ENCODE data around the gene HMG20A. TPM values are rescaled to one million over a fixed set of nuclear protein-coding genes. Genes with fewer than 3 reads are reported as not detected.

HMG20A gene
- total RNA-seq, 4 donors from 2014 or later: 20.7 to 42.2 (median 31.2) TPM

GRCh38 chr15:77500989-77501388 is 80.3 kb downstream of the HMG20A start:
- 83% methylated on average over 2 of the region's 2 CpGs for WGBS
- no peak overlapping the region for H3K27ac ChIP-seq (replicated peaks in 1 of 4)
- no peak overlapping the region for H3K4me3 ChIP-seq
- H3K4me1 ChIP-seq: peaks cover 42 to 55% (median 47%) of the 10 kb centered on the region in 4 donors
- TF ChIP-seq CTCF (IDR thresholded peaks at IDR 0.05) (no peak), POLR2A (IDR thresholded peaks at IDR 0.05; ENCODE audit: low read depth) (no peak), EP300 (IDR thresholded peaks at IDR 0.05) (no peak), POLR2AphosphoS5 (IDR thresholded peaks at IDR 0.05) (no peak)
- H3K36me3 ChIP-seq: no peaks in the 10 kb centered on the region
- intact Hi-C loops (cut with DNase I): loop anchor here (10.0 kb wide), 1 partner anchor 566 kb away; the partner anchor contains the start of gene RCN2
- H3K27me3 ChIP-seq: no peaks in the 10 kb centered on the region
- no peaks in the 10 kb centered on the region for H3K9me3 ChIP-seq
- no peak for DNase-seq (ENCODE audit: extremely low spot score)

GRCh38 chr15:77502379-77503095 is 81.8 kb downstream of the HMG20A start:
- Histone ChIP-seq H3K27ac (replicated peaks in 1 of 4) (no peak overlapping the region), H3K36me3 (no peaks in the 10 kb centered on the region), H3K27me3 (no peaks in the 10 kb centered on the region), H3K9me3 (no peaks in the 10 kb centered on the region), H3K4me3 (no peak overlapping the region), H3K4me1 (peaks cover 42 to 55% (median 47%) of the 10 kb centered on the region in 4 donors)
- DNase-seq (ENCODE audit: extremely low spot score): no peak
- TF ChIP-seq CTCF (IDR thresholded peaks at IDR 0.05): no peak
- no peak for TF ChIP-seq POLR2A (IDR thresholded peaks at IDR 0.05; ENCODE audit: low read depth)
- intact Hi-C loops (cut with DNase I): loop anchor here (10.0 kb wide), 1 partner anchor 568 kb away; the partner anchor contains the start of gene RCN2
- WGBS: 98% methylated on average over 7 of the region's 7 CpGs

- Histone ChIP-seq H3K4me1 (peaks cover 42 to 55% (median 47%) of the 10 kb centered on the region in 4 donors), H3K9me3 (no peaks in the 10 kb centered on the region), H3K4me3 (no peak overlapping the region), H3K27me3 (no peaks in the 10 kb centered on the region), H3K27ac (replicated peaks in 1 of 4) (no peak overlapping the region), H3K36me3 (no peaks in the 10 kb centered on the region)
- intact Hi-C loops (cut with DNase I): loop anchor here (10.0 kb wide), 1 partner anchor 568 kb away; the partner anchor contains the start of gene RCN2
- no peak for TF ChIP-seq EP300 (IDR thresholded peaks at IDR 0.05)
- TF ChIP-seq CTCF (IDR thresholded peaks at IDR 0.05): no peak
- no peak for TF ChIP-seq POLR2AphosphoS5 (IDR thresholded peaks at IDR 0.05)
- no peak for TF ChIP-seq POLR2A (IDR thresholded peaks at IDR 0.05; ENCODE audit: low read depth)
- DNase-seq (ENCODE audit: extremely low spot score): no peak
These were observed 82.6 kb downstream of the HMG20A start for GRCh38 chr15:77503240-77503639.

GRCh38 chr15:77503764-77504163 is 83.1 kb downstream of the HMG20A start:
- intact Hi-C loops (cut with DNase I): loop anchor here (10.0 kb wide), 1 partner anchor 569 kb away; the partner anchor contains the start of gene RCN2
- Histone ChIP-seq H3K4me3 (no peak overlapping the region), H3K27me3 (no peaks in the 10 kb centered on the region), H3K4me1 (peaks cover 42 to 55% (median 47%) of the 10 kb centered on the region in 4 donors), H3K27ac (replicated peaks in 1 of 4) (no peak overlapping the region), H3K36me3 (no peaks in the 10 kb centered on the region), H3K9me3 (no peaks in the 10 kb centered on the region)
- no peak for TF ChIP-seq CTCF (IDR thresholded peaks at IDR 0.05)
- TF ChIP-seq POLR2A (IDR thresholded peaks at IDR 0.05; ENCODE audit: low read depth): no peak
- TF ChIP-seq POLR2AphosphoS5 (IDR thresholded peaks at IDR 0.05): no peak
- no peak for TF ChIP-seq EP300 (IDR thresholded peaks at IDR 0.05)
- DNase-seq (ENCODE audit: extremely low spot score): no peak
- 95% methylated on average over 6 of the region's 6 CpGs for WGBS
